ENCODE measurements around the gene ANKS1A.

GRCh38 chr6:35065870-35066269, 176.8 kb downstream of the ANKS1A start:
- no peak for TF ChIP-seq EZH2phosphoT487 (IDR thresholded peaks at IDR 0.05; ENCODE audit: borderline replicate concordance)
- TF ChIP-seq, protein P1, sequence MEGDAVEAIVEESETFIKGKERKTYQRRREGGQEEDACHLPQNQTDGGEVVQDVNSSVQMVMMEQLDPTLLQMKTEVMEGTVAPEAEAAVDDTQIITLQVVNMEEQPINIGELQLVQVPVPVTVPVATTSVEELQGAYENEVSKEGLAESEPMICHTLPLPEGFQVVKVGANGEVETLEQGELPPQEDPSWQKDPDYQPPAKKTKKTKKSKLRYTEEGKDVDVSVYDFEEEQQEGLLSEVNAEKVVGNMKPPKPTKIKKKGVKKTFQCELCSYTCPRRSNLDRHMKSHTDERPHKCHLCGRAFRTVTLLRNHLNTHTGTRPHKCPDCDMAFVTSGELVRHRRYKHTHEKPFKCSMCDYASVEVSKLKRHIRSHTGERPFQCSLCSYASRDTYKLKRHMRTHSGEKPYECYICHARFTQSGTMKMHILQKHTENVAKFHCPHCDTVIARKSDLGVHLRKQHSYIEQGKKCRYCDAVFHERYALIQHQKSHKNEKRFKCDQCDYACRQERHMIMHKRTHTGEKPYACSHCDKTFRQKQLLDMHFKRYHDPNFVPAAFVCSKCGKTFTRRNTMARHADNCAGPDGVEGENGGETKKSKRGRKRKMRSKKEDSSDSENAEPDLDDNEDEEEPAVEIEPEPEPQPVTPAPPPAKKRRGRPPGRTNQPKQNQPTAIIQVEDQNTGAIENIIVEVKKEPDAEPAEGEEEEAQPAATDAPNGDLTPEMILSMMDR (conservative IDR thresholded peaks at IDR 0.05; ENCODE audit: low read length): no peak

Measured in Loucy (cell line).